H1 (cell line): ENCODE results near the gene RUSF1. TPM values are rescaled to one million over a fixed set of nuclear protein-coding genes. Genes with fewer than 3 reads are reported as not detected.

Experiments
- CHD2 ChIP-seq: IDR thresholded peaks from 2 replicates; pipeline ENCODE4 v1.6.1; 2012; ENCODE audit warnings: low read length, improper control_type of control experiment
- polyA plus RNA-seq, 7 experiments: library from polyadenylated mRNA; depleted of rRNA in 3 of 7; stranded (reverse) in 5 of 7; unstranded in 2 of 7; fragments of >200 nt in 5 of 7; fragments of 200-250 nt in 2 of 7; gene quantifications; 1 replicate in 5 of 7; 2 replicates in 1 of 7; 4 replicates in 1 of 7; pipeline versions ENCODE4 v1.2.1 to v1.2.3, GENCODE V29; 2011 to 2013; ENCODE audit warnings: missing spikeins in 2 of 7, mixed read lengths in 2 of 7
- total RNA-seq: library from RNA; stranded (reverse); fragmentation: NEBNext Ultra II Directional; extraction: Animal tissue kit (Norgen Biotek cat#: 25700); gene quantifications from 2 replicates; pipeline ENCODE4 v1.2.1, GENCODE V29; 2021
- TF ChIP-seq, protein P1 (sequence below): fragments of 300-600 bp; sonication (generic); IDR thresholded peaks from 2 replicates; pipeline ENCODE4 v1.7.1; 2012; ENCODE audit warnings: low read length, moderate library complexity, mild to moderate bottlenecking, inconsistent platforms; ENCODE audit not compliant: insufficient replicate concordance

RUSF1 gene
- total and polyA plus RNA-seq, 2 of the 8 experiments (the other 6 are each of a cell fraction or from before 2014, with no cell fraction given): 22.5 to 33.7 TPM

DNA sequence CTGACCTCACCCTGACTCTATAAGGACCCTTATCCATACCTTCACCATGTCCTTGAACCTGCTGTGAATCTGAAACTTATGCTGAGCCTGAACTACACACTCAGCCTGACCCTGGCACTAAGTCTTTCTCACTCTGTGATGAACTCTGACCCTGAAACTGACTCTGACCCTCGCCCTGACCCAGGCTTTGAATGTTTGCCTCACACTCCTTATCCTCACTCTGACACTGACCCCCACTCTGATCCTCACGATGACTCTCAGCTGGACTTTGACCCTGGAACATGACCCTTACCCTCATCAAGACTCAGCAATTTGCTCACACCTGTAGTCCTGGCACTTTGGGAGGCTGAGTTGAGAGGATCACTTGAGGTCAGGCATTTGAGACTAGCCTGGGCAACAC, 23.9 kb upstream of the RUSF1 start (continued):
- TF ChIP-seq CHD2: no peak
- TF ChIP-seq, protein P1, sequence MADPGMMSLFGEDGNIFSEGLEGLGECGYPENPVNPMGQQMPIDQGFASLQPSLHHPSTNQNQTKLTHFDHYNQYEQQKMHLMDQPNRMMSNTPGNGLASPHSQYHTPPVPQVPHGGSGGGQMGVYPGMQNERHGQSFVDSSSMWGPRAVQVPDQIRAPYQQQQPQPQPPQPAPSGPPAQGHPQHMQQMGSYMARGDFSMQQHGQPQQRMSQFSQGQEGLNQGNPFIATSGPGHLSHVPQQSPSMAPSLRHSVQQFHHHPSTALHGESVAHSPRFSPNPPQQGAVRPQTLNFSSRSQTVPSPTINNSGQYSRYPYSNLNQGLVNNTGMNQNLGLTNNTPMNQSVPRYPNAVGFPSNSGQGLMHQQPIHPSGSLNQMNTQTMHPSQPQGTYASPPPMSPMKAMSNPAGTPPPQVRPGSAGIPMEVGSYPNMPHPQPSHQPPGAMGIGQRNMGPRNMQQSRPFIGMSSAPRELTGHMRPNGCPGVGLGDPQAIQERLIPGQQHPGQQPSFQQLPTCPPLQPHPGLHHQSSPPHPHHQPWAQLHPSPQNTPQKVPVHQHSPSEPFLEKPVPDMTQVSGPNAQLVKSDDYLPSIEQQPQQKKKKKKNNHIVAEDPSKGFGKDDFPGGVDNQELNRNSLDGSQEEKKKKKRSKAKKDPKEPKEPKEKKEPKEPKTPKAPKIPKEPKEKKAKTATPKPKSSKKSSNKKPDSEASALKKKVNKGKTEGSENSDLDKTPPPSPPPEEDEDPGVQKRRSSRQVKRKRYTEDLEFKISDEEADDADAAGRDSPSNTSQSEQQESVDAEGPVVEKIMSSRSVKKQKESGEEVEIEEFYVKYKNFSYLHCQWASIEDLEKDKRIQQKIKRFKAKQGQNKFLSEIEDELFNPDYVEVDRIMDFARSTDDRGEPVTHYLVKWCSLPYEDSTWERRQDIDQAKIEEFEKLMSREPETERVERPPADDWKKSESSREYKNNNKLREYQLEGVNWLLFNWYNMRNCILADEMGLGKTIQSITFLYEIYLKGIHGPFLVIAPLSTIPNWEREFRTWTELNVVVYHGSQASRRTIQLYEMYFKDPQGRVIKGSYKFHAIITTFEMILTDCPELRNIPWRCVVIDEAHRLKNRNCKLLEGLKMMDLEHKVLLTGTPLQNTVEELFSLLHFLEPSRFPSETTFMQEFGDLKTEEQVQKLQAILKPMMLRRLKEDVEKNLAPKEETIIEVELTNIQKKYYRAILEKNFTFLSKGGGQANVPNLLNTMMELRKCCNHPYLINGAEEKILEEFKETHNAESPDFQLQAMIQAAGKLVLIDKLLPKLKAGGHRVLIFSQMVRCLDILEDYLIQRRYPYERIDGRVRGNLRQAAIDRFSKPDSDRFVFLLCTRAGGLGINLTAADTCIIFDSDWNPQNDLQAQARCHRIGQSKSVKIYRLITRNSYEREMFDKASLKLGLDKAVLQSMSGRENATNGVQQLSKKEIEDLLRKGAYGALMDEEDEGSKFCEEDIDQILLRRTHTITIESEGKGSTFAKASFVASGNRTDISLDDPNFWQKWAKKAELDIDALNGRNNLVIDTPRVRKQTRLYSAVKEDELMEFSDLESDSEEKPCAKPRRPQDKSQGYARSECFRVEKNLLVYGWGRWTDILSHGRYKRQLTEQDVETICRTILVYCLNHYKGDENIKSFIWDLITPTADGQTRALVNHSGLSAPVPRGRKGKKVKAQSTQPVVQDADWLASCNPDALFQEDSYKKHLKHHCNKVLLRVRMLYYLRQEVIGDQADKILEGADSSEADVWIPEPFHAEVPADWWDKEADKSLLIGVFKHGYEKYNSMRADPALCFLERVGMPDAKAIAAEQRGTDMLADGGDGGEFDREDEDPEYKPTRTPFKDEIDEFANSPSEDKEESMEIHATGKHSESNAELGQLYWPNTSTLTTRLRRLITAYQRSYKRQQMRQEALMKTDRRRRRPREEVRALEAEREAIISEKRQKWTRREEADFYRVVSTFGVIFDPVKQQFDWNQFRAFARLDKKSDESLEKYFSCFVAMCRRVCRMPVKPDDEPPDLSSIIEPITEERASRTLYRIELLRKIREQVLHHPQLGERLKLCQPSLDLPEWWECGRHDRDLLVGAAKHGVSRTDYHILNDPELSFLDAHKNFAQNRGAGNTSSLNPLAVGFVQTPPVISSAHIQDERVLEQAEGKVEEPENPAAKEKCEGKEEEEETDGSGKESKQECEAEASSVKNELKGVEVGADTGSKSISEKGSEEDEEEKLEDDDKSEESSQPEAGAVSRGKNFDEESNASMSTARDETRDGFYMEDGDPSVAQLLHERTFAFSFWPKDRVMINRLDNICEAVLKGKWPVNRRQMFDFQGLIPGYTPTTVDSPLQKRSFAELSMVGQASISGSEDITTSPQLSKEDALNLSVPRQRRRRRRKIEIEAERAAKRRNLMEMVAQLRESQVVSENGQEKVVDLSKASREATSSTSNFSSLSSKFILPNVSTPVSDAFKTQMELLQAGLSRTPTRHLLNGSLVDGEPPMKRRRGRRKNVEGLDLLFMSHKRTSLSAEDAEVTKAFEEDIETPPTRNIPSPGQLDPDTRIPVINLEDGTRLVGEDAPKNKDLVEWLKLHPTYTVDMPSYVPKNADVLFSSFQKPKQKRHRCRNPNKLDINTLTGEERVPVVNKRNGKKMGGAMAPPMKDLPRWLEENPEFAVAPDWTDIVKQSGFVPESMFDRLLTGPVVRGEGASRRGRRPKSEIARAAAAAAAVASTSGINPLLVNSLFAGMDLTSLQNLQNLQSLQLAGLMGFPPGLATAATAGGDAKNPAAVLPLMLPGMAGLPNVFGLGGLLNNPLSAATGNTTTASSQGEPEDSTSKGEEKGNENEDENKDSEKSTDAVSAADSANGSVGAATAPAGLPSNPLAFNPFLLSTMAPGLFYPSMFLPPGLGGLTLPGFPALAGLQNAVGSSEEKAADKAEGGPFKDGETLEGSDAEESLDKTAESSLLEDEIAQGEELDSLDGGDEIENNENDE: no peak
